Measurements from ENCODE around the gene DNAJB5.

- TF ChIP-seq CTCF (IDR thresholded peaks at IDR 0.05) (no peak), EP300 (IDR thresholded peaks at IDR 0.05) (no peak)
Measured at GRCh38 chr9:34963552-34963951, 26.0 kb upstream of the DNAJB5 start.
